HCT116 (cell line): Measurements from ENCODE around the gene TEDC2. TPM values are rescaled to one million over a fixed set of nuclear protein-coding genes. Genes with fewer than 3 reads are reported as not detected.

Experiments
- ATAC-seq: fragments of 200-7000 bp; cut with Tn5 transposase; 2 replicates; pipeline ENCODE4 v1.9.1; 2020; ENCODE audit warnings: mild to moderate bottlenecking, moderate library complexity
- BruUV-seq: library from RNA; stranded (reverse); fragments of 400-500 nt; replicated peaks from 2 replicates; lab custom pipeline; 2021; lab: Mats Ljungman, UMichigan
- CTCF ChIA-PET: fragments of 300-600 bp; sonication (Branson Sonifier 250); formaldehyde crosslinking; loops from one replicate; lab custom pipeline; 2021; ENCODE audit warnings: antibody characterized with exemption; lab: Charles Lee
- POLR2A ChIA-PET: fragments of 300-600, 350-600 bp; sonication (Branson Sonifier 250); formaldehyde crosslinking; loops from one replicate; lab custom pipeline; 2021; ENCODE audit warnings: antibody characterized with exemption; lab: Charles Lee
- RAD21 ChIA-PET, 2 experiments: fragments of 300-600 bp; sonication (Branson Sonifier 250); formaldehyde crosslinking; loops; one replicate each; lab custom pipeline; 2023; ENCODE audit warnings: low total read pairs in 2 of 2; ENCODE audit not compliant: uncharacterized antibody in 2 of 2, unreplicated experiment in 2 of 2, low non-redundant PET in 1 of 2; lab: Charles Lee
- DNase-seq: peaks from one replicate; pipeline ENCODE4 v3.0.0-alpha.2; 2010; ENCODE audit warnings: low read depth, low spot score
- H2AFZ ChIP-seq: fragments of 200-600 bp; shearing (Covaris generic), sonication (generic); 2 replicates; pipeline ENCODE4 v1.6.1; 2017; ENCODE audit warnings: low read depth, mixed run types, mixed read lengths, antibody characterized with exemption, low read length; ENCODE audit not compliant: poor library complexity, severe bottlenecking
- H3K27ac ChIP-seq: 2 replicates; pipeline ENCODE4 v1.5.1; 2012; ENCODE audit warnings: low read depth, low read length
- H3K27me3 ChIP-seq: fragments of 200-600 bp; sonication (generic); 2 replicates; pipeline ENCODE4 v1.6.1; 2016; ENCODE audit warnings: mixed run types, low read length, mixed read lengths; ENCODE audit not compliant: insufficient read depth
- H3K36me3 ChIP-seq, 2 experiments: fragments of 200-500 bp in 1 of 2; fragments of 200-600 bp in 1 of 2; sonication (Bioruptor generic) in 1 of 2; sonication (generic) in 1 of 2; 2 replicates each; pipeline versions ENCODE4 v1.5.1 to v1.6.1; 2014 to 2016; ENCODE audit warnings: low read length in 2 of 2, inconsistent platforms in 1 of 2, mixed read lengths in 1 of 2, mixed run types in 1 of 2; ENCODE audit not compliant: insufficient read depth in 2 of 2, control insufficient read depth in 1 of 2
- H3K4me1 ChIP-seq, 2 experiments: fragments of 200-600 bp in 1 of 2; sonication (generic) in 1 of 2; 2 replicates each; pipeline versions ENCODE4 v1.5.1 to v1.6.1; 2012 to 2017; ENCODE audit warnings: low read length in 2 of 2, inconsistent platforms in 1 of 2, mild to moderate bottlenecking in 1 of 2, mixed read lengths in 1 of 2, mixed run types in 1 of 2, moderate library complexity in 1 of 2; ENCODE audit not compliant: insufficient read depth in 2 of 2, control insufficient read depth in 1 of 2
- H3K4me2 ChIP-seq: fragments of 200-600 bp; sonication (generic); 2 replicates; pipeline ENCODE4 v1.6.1; 2017; ENCODE audit warnings: mixed run types, low read length, mixed read lengths
- H3K4me3 ChIP-seq, 2 experiments: fragments of 200-600 bp in 1 of 2; sonication (generic) in 1 of 2; replicated peaks in 1 of 2; 2 replicates each; pipeline ENCODE4 v1.5.1; 2011 to 2016; ENCODE audit warnings: low read length in 2 of 2, control low read depth in 1 of 2, low read depth in 1 of 2, mild to moderate bottlenecking in 1 of 2, mixed read lengths in 1 of 2, mixed run types in 1 of 2
- H3K79me2 ChIP-seq: fragments of 200-600 bp; sonication (generic); 2 replicates; pipeline ENCODE4 v1.6.1; 2017; ENCODE audit warnings: mild to moderate bottlenecking, mixed run types, low read length, moderate library complexity, mixed read lengths; ENCODE audit not compliant: insufficient read depth
- H3K9ac ChIP-seq: fragments of 200-600 bp; sonication (generic); 2 replicates; pipeline ENCODE4 v1.6.1; 2016; ENCODE audit warnings: low read length, mixed read lengths
- H3K9me2 ChIP-seq: fragments of 200-600 bp; sonication (generic), shearing (Covaris generic); 2 replicates; pipeline ENCODE4 v1.6.1; 2017; ENCODE audit warnings: mixed run types, mild to moderate bottlenecking, moderate library complexity; ENCODE audit not compliant: insufficient read depth
- H3K9me3 ChIP-seq, 2 experiments: fragments of 200-500 bp in 1 of 2; fragments of 200-600 bp in 1 of 2; sonication (Bioruptor generic) in 1 of 2; sonication (generic) in 1 of 2; 2 replicates each; pipeline ENCODE4 v1.6.1; 2014 to 2017; ENCODE audit warnings: low read length in 2 of 2, mixed read lengths in 2 of 2, inconsistent platforms in 1 of 2, low read depth in 1 of 2, mild to moderate bottlenecking in 1 of 2, mixed run types in 1 of 2, moderate library complexity in 1 of 2; ENCODE audit not compliant: control insufficient read depth in 1 of 2, insufficient read depth in 1 of 2
- H4K20me1 ChIP-seq: fragments of 200-600 bp; sonication (generic), shearing (Covaris generic); 2 replicates; pipeline ENCODE4 v1.6.1; 2017; ENCODE audit warnings: mixed run types, mild to moderate bottlenecking, moderate library complexity; ENCODE audit not compliant: insufficient read depth
- EGR1 ChIP-seq: IDR thresholded peaks from 2 replicates; pipeline ENCODE4 v1.6.1; 2012; ENCODE audit warnings: low read depth
- FOSL1 ChIP-seq: IDR thresholded peaks from 2 replicates; pipeline ENCODE4 v1.6.1; 2012; ENCODE audit warnings: low read depth
- POLR2A ChIP-seq: IDR thresholded peaks from 2 replicates; pipeline ENCODE4 v1.7.0; 2011; ENCODE audit warnings: borderline replicate concordance; ENCODE audit not compliant: insufficient read depth, insufficient read length; ENCODE audit errors: extremely low read depth
- POLR2AphosphoS5 ChIP-seq: IDR thresholded peaks from 2 replicates; pipeline ENCODE4 v1.6.1; 2011; ENCODE audit warnings: mild to moderate bottlenecking, low read depth, low read length, moderate library complexity
- RAD21 ChIP-seq: IDR thresholded peaks from 2 replicates; pipeline ENCODE4 v1.6.1; 2012; ENCODE audit warnings: low read depth, mild to moderate bottlenecking
- SIN3A ChIP-seq: IDR thresholded peaks from 2 replicates; pipeline ENCODE4 v1.6.1; 2012; ENCODE audit warnings: low read depth
- SP1 ChIP-seq: IDR thresholded peaks from 2 replicates; pipeline ENCODE4 v1.6.1; 2012; ENCODE audit warnings: low read depth
- YY1 ChIP-seq: IDR thresholded peaks from 2 replicates; pipeline ENCODE4 v1.6.1; 2011; ENCODE audit warnings: low read length, low read depth, moderate library complexity, mild to moderate bottlenecking; ENCODE audit not compliant: insufficient replicate concordance; ENCODE audit errors: extremely low read depth
- ZFX ChIP-seq: fragments of 450-650 bp; IDR thresholded peaks from 2 replicates; pipeline ENCODE4 v1.6.1; 2017
- intact Hi-C: fragments of 100-400 bp; cut with micrococcal nuclease; formaldehyde crosslinking; loops from 2 replicates; pipeline ENCODE4 v1.10.0; 2022
- microRNA-seq: library from miRNA; unstranded; fragments of <30 nt; microRNA quantifications from one replicate; pipeline ENCODE4, GENCODE V29; 2016; ENCODE audit warnings: borderline number of aligned reads
- total RNA-seq: library from RNA; stranded (reverse); gene quantifications from one replicate; pipeline ENCODE4 v1.2.1, GENCODE V29; 2021; ENCODE audit not compliant: unreplicated experiment

The TEDC2 gene
- total RNA-seq, 1 experiment from 2014 or later: 26.5 TPM

GRCh38 chr16:2513405-2514332 is 53.8 kb downstream of the TEDC2 start, which contains the start of gene ATP6V0C:
Gene ATP6V0C (plus strand): TSS chr16:2513952. CDS start chr16:2514104, 152 bp downstream.
- intact Hi-C loops: no loop called here
- CTCF ChIA-PET: no interaction called here
- Histone ChIP-seq H3K79me2 (peaks cover 49% of the 10 kb centered on the region), H3K27ac (peak within 1 kb of the TSS; percentile 98), H3K9me3 (no peaks in the 10 kb centered on the region), H3K9me2 (no peaks in the 10 kb centered on the region), H4K20me1 (peaks cover 5% of the 10 kb centered on the region; the same call in 1 of the 2 replicates), H3K4me1 (peaks cover 20 to 39% of the 10 kb centered on the region in 2 experiments), H3K27me3 (no peaks in the 10 kb centered on the region), H3K36me3 (no peaks in the 10 kb centered on the region), H2AFZ (no peak within 1 kb of the TSS), H3K9ac (peak within 1 kb of the TSS; percentile 95), H3K4me3 (peak within 1 kb of the TSS; percentile 86 to 95), H3K4me2 (peak within 1 kb of the TSS; percentile 98)
- DNase-seq (peak; percentile 77), ATAC-seq (peak; percentile 92)
- no TSS peak for BruUV-seq
- RAD21 ChIA-PET: no interaction called here
- TF ChIP-seq SP1: peak; percentile 66; the same call in 1 of the 2 replicates
- peak; percentile 33; the same call in 1 of the 2 replicates for TF ChIP-seq ZFX
- peak; percentile 53 for TF ChIP-seq POLR2A
- TF ChIP-seq FOSL1: no peak
- 0 out of 2 replicates have a peak, but pooled peaks have one; percentile 51 for TF ChIP-seq EGR1
- TF ChIP-seq YY1: peak; percentile 95
- TF ChIP-seq POLR2AphosphoS5: peak; percentile 94
- TF ChIP-seq SIN3A: peak; percentile 81; the same call in 1 of the 2 replicates
- no peak for TF ChIP-seq RAD21
- TF ChIP-seq, all 23 proteins: peak for 7
- POLR2A ChIA-PET: no interaction called here

Small RNAs within 50 kb of the gene (microRNA-seq; reads per million reads assigned to microRNA genes)
- 2.0 reads per million for gene MIR6767
- 1.2 reads per million for gene MIR6768

Other genes starting within 250 kb of the TEDC2 start
- 9.8 TPM for gene BRICD5, start 249.2 kb upstream of the TEDC2 start, total RNA-seq
- 32.6 TPM for gene PGP, start 245.3 kb upstream of the TEDC2 start, total RNA-seq
- 40.7 TPM for gene E4F1, start 236.5 kb upstream of the TEDC2 start, total RNA-seq
- 1.9 TPM for gene DNASE1L2, start 223.7 kb upstream of the TEDC2 start, total RNA-seq
- gene ECI1, start 208.5 kb upstream of the TEDC2 start, total RNA-seq: 140 TPM
- gene RNPS1, start 192.0 kb upstream of the TEDC2 start, total RNA-seq: 257 TPM
- 5.4 TPM for gene ABCA3, start 119.4 kb upstream of the TEDC2 start, total RNA-seq
- gene CCNF, start 30.7 kb upstream of the TEDC2 start, total RNA-seq: 60.8 TPM
- 0.30 TPM for gene NTN3, start 11.2 kb downstream of the TEDC2 start, total RNA-seq
- gene TBC1D24, start 15.0 kb downstream of the TEDC2 start, total RNA-seq: 24.6 TPM
- gene ATP6V0C, start 53.8 kb downstream of the TEDC2 start, total RNA-seq: 187 TPM
- 42.9 TPM for gene AMDHD2, start 60.3 kb downstream of the TEDC2 start, total RNA-seq
- gene CEMP1, start 71.3 kb downstream of the TEDC2 start, total RNA-seq: 0.32 TPM
- gene PDPK1, start 77.9 kb downstream of the TEDC2 start, total RNA-seq: 36.1 TPM
- gene KCTD5, start 222.4 kb downstream of the TEDC2 start, total RNA-seq: 42.1 TPM